NB4 (cell line): ENCODE data around the gene ANO7.

Experiments
- CTCF ChIP-seq: IDR thresholded peaks from one replicate; pipeline ENCODE4 v1.5.1; 2012; ENCODE audit warnings: low read depth, low read length
- MAX ChIP-seq: IDR thresholded peaks from 2 replicates; pipeline ENCODE4 v1.6.1; 2011; ENCODE audit warnings: low read depth, low read length
- MYC ChIP-seq: IDR thresholded peaks from 2 replicates; pipeline ENCODE4 v1.6.1; 2011; ENCODE audit warnings: low read depth, low read length
- POLR2A ChIP-seq: IDR thresholded peaks from 2 replicates; pipeline ENCODE4 v1.6.1; 2011; ENCODE audit warnings: mild to moderate bottlenecking; ENCODE audit not compliant: insufficient read length; ENCODE audit errors: extremely low read depth

- TF ChIP-seq CTCF (no peak), MAX (no peak), POLR2A (no peak), MYC (no peak)
These were observed 70.2 kb downstream of the ANO7 start for GRCh38 chr2:241258505-241259280.
